ENCODE results near the gene CYTIP. TPM values are rescaled to one million over a fixed set of nuclear protein-coding genes. Genes with fewer than 3 reads are reported as not detected.
A peak's percentile ranks its signal among the peaks of the same experiment; 100 is the strongest.

The CYTIP gene
- total RNA-seq, 2 experiments from 2014 or later = 369 to 388 TPM

DNA sequence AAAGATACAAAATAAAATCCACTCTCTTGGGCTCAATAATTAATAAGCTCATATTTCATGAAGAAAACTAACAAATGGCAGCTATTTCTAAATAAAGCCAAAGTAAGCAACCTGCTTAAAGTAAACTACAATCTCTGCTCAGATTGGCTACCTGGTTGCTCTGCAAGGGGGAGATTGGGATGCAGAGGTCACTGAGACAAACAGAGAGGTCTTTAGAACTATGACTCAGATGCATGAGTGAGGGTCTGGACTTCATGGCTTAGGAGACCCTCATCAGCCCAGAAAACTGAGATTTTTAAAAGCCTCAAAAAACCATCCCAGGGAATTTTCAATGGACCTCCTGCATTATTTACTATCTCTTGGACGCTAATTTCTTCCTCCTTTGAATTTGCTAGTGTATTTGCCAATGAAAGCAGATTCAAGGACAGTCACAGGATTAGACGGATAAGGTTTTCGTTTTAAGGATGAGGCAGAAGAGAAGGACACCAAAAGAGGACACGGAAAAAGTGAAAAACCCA lies 17.4 kb downstream of the CYTIP start:
- POLR2A ChIA-PET = interaction anchor here (2.1 to 9.7 kb wide), 2 partner anchors 9 to 11 kb away, joined by 8 to 319 read pairs; partner anchors contain the start of gene CYTIP
- no peak for DNase-seq
- intact Hi-C loops (cut with micrococcal nuclease) = no loop called here
- peaks cover 79% of the 10 kb centered on the region for H3K4me1 Mint-ChIP-seq (ENCODE audit: low read depth)
- peak overlapping the region; percentile 99 for H3K27ac Mint-ChIP-seq
- CTCF ChIA-PET = interaction anchor here (0.9 to 1.4 kb wide), 4 partner anchors 62 to 124 kb away, joined by 3 to 6 read pairs (median 3); no protein-coding TSS in a partner anchor
- H3K9me3 Mint-ChIP-seq = peaks cover 11% of the 10 kb centered on the region
- peak overlapping the region; percentile 20 for H3K4me3 Mint-ChIP-seq
- peaks cover 90% of the 10 kb centered on the region for H3K36me3 Mint-ChIP-seq
- no peaks in the 10 kb centered on the region for H3K27me3 Mint-ChIP-seq

DNA sequence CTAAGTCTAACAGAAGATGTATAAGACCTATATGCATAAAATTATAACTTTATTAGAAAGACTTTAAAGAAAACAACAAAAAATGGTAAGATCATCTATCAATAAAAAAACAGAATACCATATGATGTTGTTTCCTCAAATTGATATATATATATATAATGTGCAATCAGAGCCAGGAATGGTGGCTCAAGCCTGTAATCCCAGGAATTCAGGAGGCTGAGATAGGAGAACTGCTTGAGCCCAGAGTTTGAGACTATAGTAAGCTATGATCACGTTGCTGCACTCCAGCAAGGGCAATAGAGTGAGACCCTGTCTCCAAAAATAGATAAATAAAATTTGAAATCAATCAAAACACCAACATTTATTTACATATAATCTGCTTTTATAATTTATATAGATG lies 19.5 kb downstream of the CYTIP start:
- Mint-ChIP-seq H3K27me3 (no peaks in the 10 kb centered on the region), H3K36me3 (peaks cover 88% of the 10 kb centered on the region), H3K9me3 (peaks cover 11% of the 10 kb centered on the region), H3K4me3 (no peak overlapping the region), H3K27ac (no peak overlapping the region), H3K4me1 (ENCODE audit: low read depth) (peaks cover 80% of the 10 kb centered on the region)
- ChIA-PET CTCF (interaction anchor here (1.0 to 1.8 kb wide), 2 partner anchors 65 to 97 kb away, joined by 3 to 4 read pairs; no protein-coding TSS in a partner anchor), POLR2A (interaction anchor here (1.3 to 9.7 kb wide), 2 partner anchors 11 to 41 kb away, joined by 3 to 319 read pairs; partner anchors contain the start of gene CYTIP)
- no peak for DNase-seq
- intact Hi-C loops (cut with micrococcal nuclease) = loop anchor here (5.0 kb wide), 1 partner anchor 203 kb away; the partner anchor contains the start of gene ACVR1C

DNA sequence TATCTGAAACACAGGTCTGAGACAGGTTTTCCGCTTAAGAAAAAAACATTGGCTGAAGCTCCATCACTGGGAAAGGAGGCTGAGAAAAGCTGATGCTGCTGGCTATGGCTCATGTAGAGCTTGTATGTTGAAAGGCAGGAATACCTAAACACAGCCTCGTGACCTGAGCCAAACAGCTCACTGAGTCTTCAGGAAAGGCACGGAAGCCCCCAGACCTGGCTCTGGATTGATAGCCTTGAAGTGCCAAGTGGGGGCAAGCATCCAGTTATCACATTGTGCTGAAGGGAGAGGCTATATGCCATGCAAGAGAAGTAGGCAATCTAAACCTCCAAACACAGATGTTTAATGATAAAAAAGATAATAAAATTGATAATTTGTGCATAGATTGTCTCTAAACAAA lies 21.9 kb downstream of the CYTIP start:
- ChIA-PET CTCF (interaction anchor here (1.6 to 5.6 kb wide), 4 partner anchors 8 to 95 kb away, joined by 5 to 45 read pairs (median 8); no protein-coding TSS in a partner anchor), POLR2A (interaction anchor here (1.3 to 9.7 kb wide), 6 partner anchors 9 to 95 kb away, joined by 6 to 319 read pairs (median 9); partner anchors contain the start of gene CYTIP)
- no peaks in the 10 kb centered on the region for H3K27me3 Mint-ChIP-seq
- H3K27ac Mint-ChIP-seq = peak overlapping the region; percentile 97
- intact Hi-C loops (cut with micrococcal nuclease) = loop anchor here (1.0 to 5.0 kb wide), 3 partner anchors 9 to 205 kb away; partner anchors contain the start of gene ACVR1C
- peaks cover 76% of the 10 kb centered on the region for H3K4me1 Mint-ChIP-seq (ENCODE audit: low read depth)
- peaks cover 11% of the 10 kb centered on the region for H3K9me3 Mint-ChIP-seq
- DNase-seq = no peak
- peaks cover 85% of the 10 kb centered on the region for H3K36me3 Mint-ChIP-seq
- peak overlapping the region; percentile 38 for H3K4me3 Mint-ChIP-seq

DNA sequence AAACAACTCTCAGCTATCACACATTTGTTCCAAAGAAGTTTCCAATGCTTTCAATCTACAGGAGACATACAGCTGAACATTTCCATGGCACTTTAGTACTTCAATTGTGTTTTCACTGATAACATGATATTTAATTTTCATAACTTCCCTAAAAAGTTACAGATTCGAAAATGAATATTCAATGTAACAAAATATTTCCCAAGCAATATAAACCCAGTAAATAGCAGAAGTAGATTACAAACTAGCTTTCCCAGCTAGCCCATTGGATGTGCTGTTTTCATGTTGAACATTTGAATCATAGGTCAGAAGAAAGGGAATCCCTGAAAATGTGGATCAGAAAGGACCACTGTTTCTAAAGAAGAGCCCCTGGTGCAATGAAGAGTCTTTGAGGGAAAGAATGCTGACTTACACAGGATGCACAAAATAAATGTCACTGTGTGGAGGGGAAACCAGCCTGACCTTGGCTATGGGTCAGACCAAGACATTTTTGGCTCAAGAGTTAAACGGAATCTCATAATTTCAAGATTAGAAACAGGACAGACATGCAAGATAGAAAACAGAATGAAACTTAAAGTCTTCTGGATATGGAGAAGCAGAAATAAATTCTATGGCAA lies 22.5 kb downstream of the CYTIP start:
- Mint-ChIP-seq H3K9me3 (peaks cover 8% of the 10 kb centered on the region), H3K27me3 (no peaks in the 10 kb centered on the region), H3K36me3 (peaks cover 84% of the 10 kb centered on the region), H3K27ac (peak overlapping the region; percentile 97), H3K4me3 (peak overlapping the region; percentile 38), H3K4me1 (ENCODE audit: low read depth) (peaks cover 75% of the 10 kb centered on the region)
- ChIA-PET POLR2A (interaction anchor here (1.1 to 9.7 kb wide), 9 partner anchors 8 to 477 kb away, joined by 5 to 319 read pairs (median 8); partner anchors contain the start of gene CYTIP), CTCF (interaction anchor here (0.6 to 5.6 kb wide), 12 partner anchors 9 to 119 kb away, joined by 3 to 45 read pairs (median 4); partner anchors contain the start of gene CYTIP)
- intact Hi-C loops (cut with micrococcal nuclease) = loop anchor here (1.0 to 5.0 kb wide), 3 partner anchors 8 to 206 kb away; partner anchors contain the start of gene ACVR1C
- DNase-seq = no peak

DNA sequence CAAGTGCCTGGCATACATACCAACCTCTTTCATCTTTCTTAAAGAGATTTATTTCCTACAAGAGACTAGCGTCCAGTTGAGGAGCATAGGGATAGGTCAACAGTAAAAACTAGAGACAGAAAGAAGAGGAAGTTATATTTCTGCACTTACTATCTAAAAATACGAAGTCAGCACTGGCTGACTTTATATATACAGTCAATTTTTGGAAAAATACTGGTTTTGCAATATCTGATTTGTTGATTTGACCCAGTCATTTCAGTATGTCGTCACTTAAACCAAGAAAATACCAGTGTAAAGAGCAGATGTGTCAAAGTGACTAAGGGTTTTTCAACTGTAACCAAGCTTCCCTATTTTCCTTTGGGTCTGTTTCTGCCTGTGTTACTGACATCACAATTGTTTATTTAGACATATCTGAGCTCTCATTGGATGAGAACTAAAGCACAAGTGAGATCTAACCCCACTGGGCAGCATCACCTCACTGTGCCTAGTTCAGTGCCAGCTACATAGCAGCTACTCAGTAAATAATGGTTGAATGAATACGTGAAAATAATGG lies 23.0 kb downstream of the CYTIP start:
- peak; percentile 61 for DNase-seq
- Mint-ChIP-seq H3K27me3 (no peaks in the 10 kb centered on the region), H3K27ac (peak overlapping the region; percentile 97), H3K9me3 (peaks cover 5% of the 10 kb centered on the region), H3K36me3 (peaks cover 80% of the 10 kb centered on the region), H3K4me3 (peak overlapping the region; percentile 38), H3K4me1 (ENCODE audit: low read depth) (peaks cover 74% of the 10 kb centered on the region)
- POLR2A ChIA-PET = interaction anchor here (1.1 to 9.7 kb wide), 9 partner anchors 9 to 478 kb away, joined by 5 to 319 read pairs (median 8); partner anchors contain the start of gene CYTIP
- CTCF ChIA-PET = interaction anchor here (0.6 to 5.6 kb wide), 11 partner anchors 9 to 119 kb away, joined by 3 to 45 read pairs (median 4); partner anchors contain the start of gene CYTIP
- intact Hi-C loops (cut with micrococcal nuclease) = loop anchor here (1.0 to 5.0 kb wide), 3 partner anchors 8 to 206 kb away; partner anchors contain the start of gene ACVR1C

DNA sequence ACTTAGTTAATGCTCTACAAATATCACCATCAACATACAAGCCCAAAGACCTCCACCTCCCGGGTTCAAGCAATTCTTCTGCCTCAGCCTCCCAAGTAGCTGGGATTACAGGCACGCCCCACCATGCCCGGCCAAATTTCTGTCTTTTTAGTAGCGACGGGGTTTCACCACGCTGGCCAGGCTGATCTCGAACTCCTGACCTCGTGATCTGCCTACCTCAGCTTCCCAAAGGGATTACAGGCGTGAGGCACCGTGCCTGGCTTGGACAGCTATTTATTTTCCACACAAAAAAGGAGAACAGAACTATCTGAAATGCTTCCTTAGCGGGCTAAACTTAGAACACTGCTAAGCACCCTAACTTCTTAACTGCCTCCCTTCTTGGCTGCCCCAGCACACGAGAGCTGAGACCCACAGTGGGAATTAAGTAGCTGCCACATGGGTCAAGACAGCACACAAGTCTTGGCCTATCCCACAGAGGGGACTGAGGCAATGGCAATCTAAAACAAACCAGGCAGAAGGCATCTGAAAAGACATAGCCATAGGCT lies 24.8 kb downstream of the CYTIP start:
- Mint-ChIP-seq H3K4me3 (peak overlapping the region; percentile 58), H3K36me3 (peaks cover 86% of the 10 kb centered on the region), H3K4me1 (ENCODE audit: low read depth) (peaks cover 82% of the 10 kb centered on the region), H3K27me3 (no peaks in the 10 kb centered on the region), H3K27ac (peak overlapping the region; percentile 97), H3K9me3 (no peaks in the 10 kb centered on the region)
- POLR2A ChIA-PET = interaction anchor here (0.8 to 9.7 kb wide), 8 partner anchors 13 to 92 kb away, joined by 4 to 319 read pairs (median 5); partner anchors contain the start of gene CYTIP
- intact Hi-C loops (cut with micrococcal nuclease) = no loop called here
- CTCF ChIA-PET = interaction anchor here (1.1 to 5.6 kb wide), 3 partner anchors 13 to 117 kb away, joined by 3 to 45 read pairs (median 4); no protein-coding TSS in a partner anchor
- peak; percentile 31 for DNase-seq

DNA sequence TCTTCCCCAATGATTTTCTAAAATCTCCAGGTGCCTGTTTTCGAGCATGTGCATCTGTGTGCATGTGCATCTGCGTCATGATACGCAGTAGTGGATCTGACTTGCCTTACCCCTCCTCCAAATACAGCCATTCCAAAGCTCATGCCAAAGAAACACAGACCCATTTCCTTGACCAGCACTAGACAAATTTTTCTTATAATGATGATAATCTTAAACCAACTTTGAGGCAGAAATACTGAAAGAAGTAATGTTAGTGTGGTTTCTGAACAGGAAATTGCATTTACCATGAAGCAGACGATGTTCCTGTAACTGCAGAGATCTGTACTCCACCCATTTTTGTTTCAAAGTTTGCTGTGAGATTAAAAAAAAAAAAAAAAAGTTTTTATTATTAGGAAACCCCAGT lies 25.6 kb downstream of the CYTIP start:
- Mint-ChIP-seq H3K27ac (peak overlapping the region; percentile 97), H3K27me3 (peaks cover 2% of the 10 kb centered on the region), H3K4me1 (ENCODE audit: low read depth) (peaks cover 88% of the 10 kb centered on the region), H3K9me3 (peaks cover 2% of the 10 kb centered on the region), H3K36me3 (peaks cover 89% of the 10 kb centered on the region), H3K4me3 (peak overlapping the region; percentile 64)
- POLR2A ChIA-PET = interaction anchor here (0.6 to 9.7 kb wide), 8 partner anchors 12 to 87 kb away, joined by 3 to 319 read pairs (median 4); partner anchors contain the start of gene CYTIP
- CTCF ChIA-PET = interaction anchor here (0.6 to 5.6 kb wide), 6 partner anchors 12 to 116 kb away, joined by 3 to 45 read pairs (median 4); no protein-coding TSS in a partner anchor
- no peak for DNase-seq
- intact Hi-C loops (cut with micrococcal nuclease) = no loop called here

DNA sequence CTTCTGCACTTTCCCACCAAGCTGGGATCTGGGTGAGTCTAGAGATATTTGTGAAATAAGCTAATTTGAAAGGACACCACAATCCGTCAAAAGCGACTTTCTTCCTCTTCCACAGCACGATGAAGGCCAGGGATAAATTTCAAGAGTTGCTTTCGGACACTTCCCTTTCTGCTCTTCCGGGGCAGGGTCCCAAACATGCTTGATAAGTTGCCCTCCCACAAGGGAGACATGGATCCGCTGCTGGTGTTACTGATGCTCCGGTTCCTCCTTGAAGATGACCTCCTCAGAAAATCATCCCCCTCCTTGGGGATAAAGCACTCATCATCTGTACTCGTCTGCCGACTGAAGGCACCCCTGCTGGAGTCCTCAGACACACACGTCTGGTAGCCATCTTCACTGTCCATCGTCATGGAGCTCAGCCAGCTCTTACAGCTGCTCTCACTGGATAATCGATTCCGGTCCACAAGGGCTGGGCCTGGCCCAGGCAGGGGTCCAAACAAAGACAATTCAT lies 28.2 kb downstream of the CYTIP start:
- H3K4me1 Mint-ChIP-seq (ENCODE audit: low read depth) = peaks cover 89% of the 10 kb centered on the region

DNA sequence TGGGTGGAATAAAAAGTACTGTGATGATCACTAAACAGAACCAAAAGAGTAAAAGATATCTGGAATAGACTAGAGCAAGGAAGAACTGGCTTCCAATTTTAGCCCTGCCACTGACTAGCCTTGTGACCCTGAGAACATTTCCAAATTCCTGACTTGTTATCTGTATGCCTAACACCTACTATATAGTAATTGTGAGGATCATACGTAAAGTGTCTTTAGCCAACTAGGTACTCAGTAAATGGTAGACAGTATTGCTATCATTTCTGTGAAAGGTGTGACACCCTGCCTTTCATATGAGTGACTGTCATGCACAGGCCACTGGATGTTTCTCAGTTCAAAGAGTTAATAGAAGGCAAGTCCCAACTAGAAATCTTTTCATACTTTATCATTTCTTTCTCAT lies 29.8 kb downstream of the CYTIP start:
- ChIA-PET CTCF (interaction anchor here (0.7 to 7.4 kb wide), 7 partner anchors 9 to 87 kb away, joined by 3 to 39 read pairs (median 5); partner anchors contain the start of gene ERMN), POLR2A (interaction anchor here (0.7 to 5.6 kb wide), 11 partner anchors 8 to 88 kb away, joined by 3 to 147 read pairs (median 6); partner anchors contain the start of genes CYTIP and ERMN)
- peaks cover 78% of the 10 kb centered on the region for H3K36me3 Mint-ChIP-seq
- peak overlapping the region; percentile 65 for H3K4me3 Mint-ChIP-seq
- peaks cover 2% of the 10 kb centered on the region for H3K27me3 Mint-ChIP-seq
- H3K9me3 Mint-ChIP-seq = peaks cover 4% of the 10 kb centered on the region
- H3K4me1 Mint-ChIP-seq (ENCODE audit: low read depth) = peaks cover 83% of the 10 kb centered on the region
- H3K27ac Mint-ChIP-seq = peak overlapping the region; percentile 98
- intact Hi-C loops (cut with micrococcal nuclease) = no loop called here
- DNase-seq = no peak

More for the DNA sequence above, 28.2 kb downstream of the CYTIP start:
- DNase-seq = no peak
- ChIA-PET POLR2A (interaction anchor here (0.8 to 5.6 kb wide), 7 partner anchors 12 to 484 kb away, joined by 3 to 147 read pairs (median 8); partner anchors contain the start of gene CYTIP), CTCF (interaction anchor here (0.8 to 7.4 kb wide), 6 partner anchors 18 to 113 kb away, joined by 3 to 39 read pairs (median 4); partner anchors contain the start of gene ERMN)
- Mint-ChIP-seq H3K9me3 (peaks cover 4% of the 10 kb centered on the region), H3K4me3 (peak overlapping the region; percentile 56), H3K36me3 (peaks cover 87% of the 10 kb centered on the region), H3K27ac (peak overlapping the region; percentile 98), H3K27me3 (peaks cover 2% of the 10 kb centered on the region)
- intact Hi-C loops (cut with micrococcal nuclease) = no loop called here

DNA sequence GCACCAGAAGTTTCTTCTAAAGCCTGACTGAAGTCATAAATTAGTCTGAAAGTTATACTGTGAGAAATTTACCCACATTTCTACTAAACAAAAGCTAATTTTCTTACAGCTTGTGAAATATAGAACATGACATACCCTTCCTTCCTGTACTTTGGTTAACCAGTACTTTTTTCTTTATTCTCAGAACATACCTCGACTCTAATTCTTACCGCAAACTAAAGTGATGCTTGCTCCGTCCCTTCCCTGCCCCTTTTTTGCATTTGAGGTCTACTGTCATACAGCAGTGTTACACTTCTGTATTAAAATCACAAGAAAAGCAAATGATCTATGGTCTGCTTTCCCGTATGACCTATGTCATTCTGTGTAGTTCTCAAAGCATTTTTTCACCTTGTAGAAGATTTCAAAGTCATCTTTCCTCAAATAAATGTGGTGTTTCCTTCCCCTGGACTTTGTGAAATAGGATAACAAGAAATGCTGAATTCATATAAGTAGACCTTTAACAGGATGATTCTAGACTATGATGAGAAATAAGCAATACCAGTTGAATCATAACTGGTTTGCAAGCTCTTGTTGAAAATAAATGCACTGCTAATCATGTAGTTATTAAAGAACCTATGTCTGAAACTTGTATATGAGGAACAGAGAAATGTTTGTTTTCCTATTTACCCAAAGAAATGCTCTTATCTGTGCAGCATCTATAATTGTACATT lies 30.4 kb downstream of the CYTIP start:
- H3K27ac Mint-ChIP-seq = peak overlapping the region; percentile 98
- ChIA-PET CTCF (interaction anchor here (1.0 to 7.4 kb wide), 6 partner anchors 9 to 215 kb away, joined by 4 to 39 read pairs (median 7); partner anchors contain the start of genes ACVR1C and ERMN), POLR2A (interaction anchor here (0.7 to 5.6 kb wide), 16 partner anchors 9 to 87 kb away, joined by 3 to 147 read pairs (median 4); partner anchors contain the start of genes CYTIP and ERMN)
- peaks cover 81% of the 10 kb centered on the region for H3K4me1 Mint-ChIP-seq (ENCODE audit: low read depth)
- intact Hi-C loops (cut with micrococcal nuclease) = loop anchor here (1.0 to 2.0 kb wide), 11 partner anchors 8 to 486 kb away; partner anchors contain the start of gene CYTIP
- peaks cover 2% of the 10 kb centered on the region for H3K27me3 Mint-ChIP-seq
- H3K36me3 Mint-ChIP-seq = peaks cover 77% of the 10 kb centered on the region
- DNase-seq = peak; percentile 75
- H3K4me3 Mint-ChIP-seq = peak overlapping the region; percentile 65
- H3K9me3 Mint-ChIP-seq = peaks cover 4% of the 10 kb centered on the region
